GM19372 (cell line): ENCODE measurements around the gene TFRC.
"Not testable (repeated sequence)": the region's sequence is repeated elsewhere in the genome, so short reads cannot be mapped to it uniquely, and the experiment has no call there.

Source experiments
- ATAC-seq: cut with Tn5 transposase; IDR thresholded peaks from one replicate; pipeline ENCODE4 v1.9.1; 2021; ENCODE audit warnings: mild to moderate bottlenecking, low read depth, moderate library complexity; ENCODE audit not compliant: unreplicated experiment

The TFRC gene

GRCh38 chr3:196051282-196052076 is 30.4 kb downstream of the TFRC start:
- no peak for ATAC-seq

DNA sequence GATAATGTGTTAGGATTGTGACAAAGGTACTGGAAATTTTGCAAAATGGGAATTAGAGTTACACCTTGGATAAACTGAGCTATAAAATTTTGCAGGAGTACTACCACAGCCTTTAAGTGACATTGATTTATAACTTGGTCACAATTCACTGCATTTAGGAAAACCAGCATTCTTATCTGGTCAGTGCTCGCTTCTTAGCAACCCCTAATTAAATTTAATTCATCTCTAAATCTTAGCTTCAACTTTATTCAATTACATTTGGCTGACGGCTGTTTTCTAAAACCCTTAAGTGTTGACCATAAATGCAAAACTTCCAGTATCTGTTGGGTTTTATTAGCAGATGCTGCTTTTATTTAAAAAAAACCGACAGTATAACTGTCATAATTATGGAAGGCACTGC is 31.3 kb downstream of the TFRC start:
- ATAC-seq: no peak

DNA sequence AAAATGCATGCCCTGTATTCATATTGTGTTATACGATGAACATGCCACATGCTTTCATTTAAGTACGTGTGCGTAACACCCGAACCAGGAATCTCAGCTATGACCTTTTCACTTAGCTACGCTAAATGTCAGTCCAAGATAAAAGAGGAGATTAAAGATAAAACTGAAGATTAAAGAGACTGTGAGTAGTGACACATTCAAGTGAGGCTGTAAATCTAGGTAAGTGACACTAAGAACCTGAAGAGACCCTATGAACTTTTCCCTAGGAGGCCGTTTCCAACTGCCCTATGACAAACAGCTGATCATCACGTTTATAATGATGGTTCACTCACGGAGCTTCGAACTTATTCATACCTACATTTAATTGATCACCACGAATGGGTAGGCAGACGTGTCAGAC is 32.2 kb downstream of the TFRC start:
- ATAC-seq: no peak

DNA sequence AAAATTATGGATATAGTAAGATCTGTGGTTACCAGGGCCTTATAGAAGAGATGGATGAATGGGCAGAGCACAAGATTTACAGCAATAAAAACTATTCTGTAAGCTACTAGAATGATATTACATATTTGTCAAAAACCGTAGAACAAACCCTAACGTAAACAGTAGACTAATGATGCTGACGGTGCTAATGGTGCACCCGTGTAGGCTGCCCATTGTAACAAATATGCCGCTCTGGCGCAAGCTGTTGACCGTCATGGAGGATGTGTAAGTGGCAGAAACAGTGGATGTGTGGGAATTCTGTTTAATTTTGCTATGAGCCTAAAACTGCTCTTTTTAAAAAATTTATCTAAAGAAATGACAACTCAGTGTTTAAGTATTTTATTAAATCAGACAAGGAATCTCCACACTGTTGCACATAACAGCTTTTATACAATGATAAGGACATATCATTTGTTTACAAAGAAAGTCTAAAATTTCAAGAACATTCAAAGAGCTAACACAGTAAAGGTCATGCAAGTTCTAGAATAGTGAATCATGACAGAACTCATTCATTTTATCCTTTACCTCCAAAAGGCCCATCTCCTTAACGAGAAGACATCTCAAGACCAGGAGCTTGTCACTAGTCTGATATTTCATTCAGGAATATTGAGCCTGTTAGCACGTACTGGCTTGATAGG is 32.8 kb downstream of the TFRC start:
- ATAC-seq: no peak

DNA sequence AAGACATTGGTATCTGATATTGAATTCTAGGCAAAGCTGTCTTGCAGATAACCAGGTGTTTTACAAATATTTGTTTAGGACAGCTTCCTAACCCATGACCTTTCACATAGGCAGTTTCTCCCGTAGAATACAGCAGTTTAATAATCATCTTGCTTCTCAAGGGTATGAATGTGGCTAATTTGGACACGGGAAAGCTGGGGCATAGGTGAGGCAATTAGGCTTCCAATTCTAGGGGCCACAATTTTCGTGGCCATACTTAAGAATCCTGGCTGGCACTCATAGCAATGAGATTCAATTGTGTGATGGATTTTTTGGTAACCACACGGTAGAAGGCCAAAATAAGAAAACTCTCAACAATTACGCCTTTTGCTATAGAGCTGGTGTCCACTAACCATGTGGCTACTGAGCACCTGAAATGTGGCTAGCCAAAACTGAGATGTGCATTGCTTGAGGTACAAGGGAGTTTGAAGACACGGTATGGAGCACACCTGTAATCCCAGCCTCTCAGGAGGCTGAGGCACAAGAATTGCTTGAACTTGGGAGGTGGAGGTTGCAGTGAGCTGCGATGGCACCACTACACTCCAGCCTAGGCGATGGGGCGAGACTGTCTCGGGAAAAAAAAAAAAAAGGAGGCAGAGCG is 34.4 kb downstream of the TFRC start:
- ATAC-seq: no peak

- no peak for ATAC-seq
Measured at GRCh38 chr3:196044513-196044912, 37.4 kb downstream of the TFRC start.

GRCh38 chr3:196042673-196043072 is 39.2 kb downstream of the TFRC start:
- ATAC-seq: no peak

DNA sequence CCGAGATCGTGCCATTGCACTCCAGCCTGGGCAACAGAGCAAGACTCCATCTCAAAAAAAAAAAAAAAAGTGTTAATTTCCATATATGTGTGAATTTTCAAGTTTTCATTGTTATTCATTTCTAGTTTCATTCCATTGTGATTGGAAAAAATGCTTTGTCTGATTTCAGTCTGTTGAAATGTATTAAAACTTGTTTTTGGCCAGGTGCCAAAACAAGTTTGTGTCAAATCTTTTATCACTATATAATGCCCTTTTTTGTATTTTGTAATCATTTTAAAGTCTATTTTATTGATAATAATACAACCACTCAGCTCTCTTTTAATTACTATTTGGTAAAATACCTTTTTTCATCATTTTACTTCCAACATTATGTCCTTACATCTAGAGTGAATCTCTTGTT is 42.5 kb downstream of the TFRC start:
- no peak for ATAC-seq

DNA sequence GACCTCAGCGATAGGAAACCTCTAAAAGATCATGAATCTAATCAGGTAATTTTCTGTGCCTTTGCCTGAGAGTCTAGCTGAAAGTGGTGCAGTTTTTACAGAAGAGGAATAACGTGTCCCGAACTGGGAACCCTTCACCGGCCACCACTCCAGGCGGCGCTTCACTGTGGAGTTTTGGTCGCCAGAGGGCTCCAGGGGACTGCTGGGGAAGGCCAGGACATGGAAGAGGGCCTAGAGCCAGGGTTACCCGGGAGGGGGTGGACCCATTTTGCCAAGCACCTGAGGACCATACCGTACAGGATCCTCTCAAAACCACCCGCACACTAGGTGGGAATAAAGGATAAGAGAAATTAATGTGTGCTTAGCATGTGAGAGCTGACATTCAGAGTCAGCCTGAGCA is 55.8 kb downstream of the TFRC start:
- ATAC-seq: not testable (repeated sequence)

- no peak for ATAC-seq
Measured at GRCh38 chr3:196024968-196025367, 56.9 kb downstream of the TFRC start.

GRCh38 chr3:196023947-196024346 is 57.9 kb downstream of the TFRC start:
- ATAC-seq: no peak

DNA sequence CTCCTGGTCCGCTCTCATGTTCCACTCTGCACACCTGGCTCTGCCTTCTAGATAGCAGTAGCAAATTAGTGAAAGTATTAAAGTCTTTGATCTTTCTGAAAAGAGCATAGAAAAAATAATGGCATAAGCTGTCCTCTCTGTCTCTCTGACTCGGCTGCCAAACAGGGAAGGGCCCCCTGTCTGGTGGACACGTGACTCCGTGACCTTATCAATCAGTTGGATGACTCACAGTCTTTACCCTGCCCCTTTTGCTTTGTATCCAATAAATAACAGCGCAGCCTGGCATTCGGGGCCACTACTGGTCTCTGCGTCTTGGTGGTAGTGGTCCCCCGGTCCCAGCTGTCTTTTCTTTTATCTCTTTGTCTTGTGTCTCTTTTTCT is 59.4 kb downstream of the TFRC start:
- ATAC-seq: not testable (repeated sequence)

GRCh38 chr3:196020373-196020772 is 61.5 kb downstream of the TFRC start:
- no peak for ATAC-seq

GRCh38 chr3:196019576-196019975 is 62.3 kb downstream of the TFRC start:
- ATAC-seq: not testable (repeated sequence)

- ATAC-seq: not testable (repeated sequence)
Measured at GRCh38 chr3:196018159-196018558, 63.7 kb downstream of the TFRC start.

DNA sequence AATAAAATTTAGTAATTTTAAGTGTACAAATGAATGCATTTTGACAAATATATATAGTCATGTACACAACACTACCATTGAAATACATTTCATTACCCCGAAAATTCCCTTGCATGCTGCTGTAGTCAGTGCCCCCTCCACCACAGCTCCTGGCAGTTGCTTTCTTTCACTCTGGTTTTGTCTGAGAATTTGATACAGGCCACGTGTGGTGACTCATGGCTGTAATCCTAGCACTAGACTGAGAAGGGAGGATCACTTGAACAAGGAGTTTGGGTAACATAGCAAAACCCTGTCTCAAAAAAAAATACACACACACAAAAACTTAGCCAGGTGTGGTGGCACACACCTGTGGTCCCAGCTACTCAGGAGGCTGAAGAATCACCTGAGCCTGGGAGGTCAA is 65.4 kb downstream of the TFRC start:
- ATAC-seq: no peak

- no peak for ATAC-seq
Measured at GRCh38 chr3:196016059-196016458, 65.8 kb downstream of the TFRC start.

DNA sequence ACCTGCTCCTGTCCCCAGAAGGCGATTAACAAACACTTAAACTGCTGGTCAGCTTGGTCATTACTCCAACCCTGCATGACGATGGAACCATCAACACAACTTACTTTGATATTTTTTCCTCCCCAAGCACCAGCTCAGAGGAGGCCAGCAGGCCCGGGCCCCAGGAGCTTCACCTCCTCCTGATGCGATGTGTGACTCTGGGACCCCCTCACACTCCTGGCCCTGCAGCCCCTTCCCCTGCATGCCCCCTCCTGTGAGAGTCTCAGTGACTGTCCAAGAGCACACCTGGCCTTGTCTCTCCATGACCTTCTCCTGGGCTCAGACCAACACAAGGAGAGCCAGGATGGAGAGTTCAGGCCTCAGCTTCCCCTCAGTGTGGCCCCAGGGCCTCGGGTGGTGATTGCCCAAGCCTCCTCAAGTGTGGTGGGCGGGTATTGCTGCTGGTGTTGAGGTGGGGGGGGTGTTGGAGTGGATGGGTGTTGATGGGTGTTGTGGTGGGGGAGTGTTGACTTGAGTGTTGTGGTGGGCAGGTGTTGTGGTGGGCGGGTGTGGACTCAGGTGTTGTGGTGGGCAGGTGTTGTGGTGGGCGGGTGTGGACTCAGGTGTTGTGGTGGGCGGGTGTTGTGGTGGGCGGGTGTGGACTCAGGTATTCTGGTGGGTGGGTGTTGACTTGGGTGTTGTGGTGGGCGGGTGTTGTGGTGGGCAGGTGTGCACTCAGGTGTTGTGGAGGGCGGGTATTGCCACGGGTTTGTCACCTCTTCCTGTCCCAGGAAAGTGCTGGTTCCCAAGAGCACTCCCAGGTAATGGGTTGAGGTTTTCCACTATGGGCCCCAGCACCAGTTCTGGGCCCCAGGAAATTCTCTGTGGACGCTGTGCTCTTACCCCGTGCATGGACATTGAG is 68.1 kb downstream of the TFRC start:
- no peak for ATAC-seq

GRCh38 chr3:196012941-196013476 is 68.9 kb downstream of the TFRC start:
- no peak for ATAC-seq

GRCh38 chr3:196012481-196012880 is 69.4 kb downstream of the TFRC start:
- ATAC-seq: no peak
